Suprapubic skin (tissue), 4 donors: ENCODE data around the gene EPHB1.

ENCODE experiments used
- CTCF ChIP-seq, 2 donors: fragments of 200-600 bp in 1 of 2; fragments of 450-650 bp in 1 of 2; sonication (generic) in 1 of 2; IDR thresholded peaks; one replicate each; pipeline ENCODE4 v1.5.1; 2016 to 2019; ENCODE audit warnings: antibody characterized with exemption in 2 of 2, mild to moderate bottlenecking in 1 of 2, moderate library complexity in 1 of 2
- EP300 ChIP-seq: sonication (generic); formaldehyde crosslinking; IDR thresholded peaks from one replicate; pipeline ENCODE4 v1.6.1; 2017; ENCODE audit warnings: antibody characterized with exemption
- POLR2A ChIP-seq, 2 donors: fragments of 450-650 bp; IDR thresholded peaks; one replicate each; pipeline ENCODE4 v1.6.1; 2017; ENCODE audit warnings: antibody characterized with exemption in 2 of 2, mild to moderate bottlenecking in 2 of 2, moderate library complexity in 2 of 2
- POLR2AphosphoS5 ChIP-seq, 3 donors: sonication (generic); formaldehyde crosslinking; IDR thresholded peaks; one replicate each; pipeline ENCODE4 v1.6.1; 2017; ENCODE audit warnings: antibody characterized with exemption in 3 of 3

- TF ChIP-seq CTCF (IDR thresholded peaks at IDR 0.05) (no peak), POLR2AphosphoS5 (IDR thresholded peaks at IDR 0.05) (no peak), POLR2A (IDR thresholded peaks at IDR 0.05) (no peak), EP300 (no peak)
Observed at GRCh38 chr3:134807189-134807588, 12.1 kb downstream of the EPHB1 start.
